Activated naive CD4-positive, alpha-beta T cell treated with anti-CD3 and anti-CD28 coated beads for 36 hours (primary cell): Measurements from ENCODE around the gene SLIT1. TPM values are rescaled to one million over a fixed set of nuclear protein-coding genes. Genes with fewer than 3 reads are reported as not detected.

Experiments used
- CTCF ChIA-PET: fragments of 350-600 bp; sonication (Branson Sonifier 250); formaldehyde crosslinking; loops from one replicate; lab custom pipeline; 2021; ENCODE audit warnings: antibody characterized with exemption; lab: Charles Lee
- DNase-seq: peaks from one replicate; pipeline ENCODE4 v3.0.0-alpha.2; 2020
- H3K27ac Mint-ChIP-seq: one replicate; pipeline ENCODE4 v1.8.0; 2021; ENCODE audit warnings: mild to moderate bottlenecking, mixed read lengths
- H3K27me3 Mint-ChIP-seq: one replicate; pipeline ENCODE4 v1.8.0; 2021; ENCODE audit warnings: low read depth, mixed read lengths
- H3K36me3 Mint-ChIP-seq: one replicate; pipeline ENCODE4 v1.8.0; 2021; ENCODE audit warnings: low read depth, mixed read lengths
- H3K4me1 Mint-ChIP-seq: one replicate; pipeline ENCODE4 v1.8.0; 2021; ENCODE audit warnings: low read depth, mixed read lengths
- H3K4me3 Mint-ChIP-seq: one replicate; pipeline ENCODE4 v1.8.0; 2021; ENCODE audit warnings: mild to moderate bottlenecking, moderate library complexity, mixed read lengths
- H3K9me3 Mint-ChIP-seq: one replicate; pipeline ENCODE4 v1.8.0; 2021; ENCODE audit warnings: mixed read lengths
- intact Hi-C: fragments of 100-400 bp; cut with micrococcal nuclease; formaldehyde crosslinking; loops from one replicate; pipeline ENCODE4 v1.15.1; 2023
- total RNA-seq, 2 experiments: library from RNA; stranded (reverse); gene quantifications; one replicate each; pipeline ENCODE4 v1.2.3, GENCODE V29; 2021

The SLIT1 gene
- total RNA-seq, 2 experiments from 2014 or later: 0.44 to 0.60 TPM

- Mint-ChIP-seq H3K27me3 (no peaks in the 10 kb centered on the region), H3K4me1 (peaks cover 35% of the 10 kb centered on the region), H3K27ac (no peak overlapping the region), H3K4me3 (no peak overlapping the region), H3K36me3 (peaks cover 16% of the 10 kb centered on the region), H3K9me3 (no peaks in the 10 kb centered on the region)
- no peak for DNase-seq
- intact Hi-C loops: no loop called here
- CTCF ChIA-PET: interaction anchor here (1.8 to 6.5 kb wide), 4 partner anchors 11 to 148 kb away, joined by 4 to 50 read pairs (median 23); no protein-coding TSS in a partner anchor
These were observed 34.6 kb upstream of the SLIT1 start for GRCh38 chr10:97220355-97220754.

GRCh38 chr10:97217299-97217698, 31.5 kb upstream of the SLIT1 start:
- CTCF ChIA-PET: interaction anchor here (0.7 to 11.6 kb wide), 10 partner anchors 8 to 317 kb away, joined by 3 to 213 read pairs (median 5); no protein-coding TSS in a partner anchor
- intact Hi-C loops: loop anchor here (5.0 to 10.0 kb wide), 3 partner anchors 115 to 630 kb away; partner anchors contain the start of genes FRAT2 and TM9SF3
- no peak overlapping the region for H3K27ac Mint-ChIP-seq

GRCh38 chr10:97215619-97216260, 30.0 kb upstream of the SLIT1 start:
- no peaks in the 10 kb centered on the region for H3K9me3 Mint-ChIP-seq
- H3K36me3 Mint-ChIP-seq: peaks cover 10% of the 10 kb centered on the region
- CTCF ChIA-PET: interaction anchor here (0.6 to 11.6 kb wide), 4 partner anchors 17 to 141 kb away, joined by 3 to 213 read pairs (median 22); no protein-coding TSS in a partner anchor
- no peak for DNase-seq
- intact Hi-C loops: loop anchor here (5.0 to 10.0 kb wide), 3 partner anchors 117 to 628 kb away; partner anchors contain the start of genes FRAT2 and TM9SF3
- no peaks in the 10 kb centered on the region for H3K27me3 Mint-ChIP-seq
- peaks cover 31% of the 10 kb centered on the region for H3K4me1 Mint-ChIP-seq
- no peak overlapping the region for H3K4me3 Mint-ChIP-seq
- no peak overlapping the region for H3K27ac Mint-ChIP-seq

More at GRCh38 chr10:97217299-97217698, 31.5 kb upstream of the SLIT1 start:
- Mint-ChIP-seq H3K4me1 (peaks cover 31% of the 10 kb centered on the region), H3K4me3 (no peak overlapping the region), H3K36me3 (peaks cover 10% of the 10 kb centered on the region), H3K9me3 (no peaks in the 10 kb centered on the region), H3K27me3 (no peaks in the 10 kb centered on the region)
- DNase-seq: no peak

- H3K27ac Mint-ChIP-seq: no peak overlapping the region
- CTCF ChIA-PET: interaction anchor here (11.3 to 11.6 kb wide), 2 partner anchors 18 to 139 kb away, joined by 170 to 213 read pairs; no protein-coding TSS in a partner anchor
- intact Hi-C loops: loop anchor here (5.0 to 10.0 kb wide), 2 partner anchors 309 to 446 kb away; no protein-coding TSS in a partner anchor
- no peak for DNase-seq
- peaks cover 2% of the 10 kb centered on the region for H3K27me3 Mint-ChIP-seq
- H3K4me3 Mint-ChIP-seq: no peak overlapping the region
- H3K9me3 Mint-ChIP-seq: no peaks in the 10 kb centered on the region
- peaks cover 2% of the 10 kb centered on the region for H3K36me3 Mint-ChIP-seq
- peaks cover 19% of the 10 kb centered on the region for H3K4me1 Mint-ChIP-seq
These were observed 27.7 kb upstream of the SLIT1 start for GRCh38 chr10:97213431-97213830.

- CTCF ChIA-PET: interaction anchor here (0.6 to 11.6 kb wide), 35 partner anchors 9 to 697 kb away, joined by 3 to 213 read pairs (median 5); partner anchors contain the start of gene TLL2
- intact Hi-C loops: loop anchor here (2.0 to 10.0 kb wide), 3 partner anchors 130 to 444 kb away; no protein-coding TSS in a partner anchor
- H3K27ac Mint-ChIP-seq: no peak overlapping the region
- H3K4me3 Mint-ChIP-seq: no peak overlapping the region
- no peaks in the 10 kb centered on the region for H3K9me3 Mint-ChIP-seq
- H3K4me1 Mint-ChIP-seq: no peaks in the 10 kb centered on the region
- no peak for DNase-seq
- peaks cover 2% of the 10 kb centered on the region for H3K27me3 Mint-ChIP-seq
- no peaks in the 10 kb centered on the region for H3K36me3 Mint-ChIP-seq
These were observed 25.5 kb upstream of the SLIT1 start for GRCh38 chr10:97211229-97211628.

GRCh38 chr10:97210543-97210960, 24.8 kb upstream of the SLIT1 start:
- Mint-ChIP-seq H3K36me3 (no peaks in the 10 kb centered on the region), H3K4me1 (no peaks in the 10 kb centered on the region), H3K9me3 (no peaks in the 10 kb centered on the region), H3K4me3 (no peak overlapping the region), H3K27me3 (peaks cover 2% of the 10 kb centered on the region), H3K27ac (no peak overlapping the region)
- CTCF ChIA-PET: interaction anchor here (0.5 to 11.6 kb wide), 54 partner anchors 9 to 845 kb away, joined by 3 to 213 read pairs (median 4); partner anchors contain the start of genes FRAT1 and TLL2
- intact Hi-C loops: loop anchor here (1.0 to 10.0 kb wide), 6 partner anchors 24 to 443 kb away; no protein-coding TSS in a partner anchor
- peak; percentile 86 for DNase-seq

GRCh38 chr10:97207756-97208346, 22.1 kb upstream of the SLIT1 start:
- no peaks in the 10 kb centered on the region for H3K4me1 Mint-ChIP-seq
- intact Hi-C loops: no loop called here
- no peaks in the 10 kb centered on the region for H3K9me3 Mint-ChIP-seq
- DNase-seq: no peak
- H3K36me3 Mint-ChIP-seq: no peaks in the 10 kb centered on the region
- H3K27ac Mint-ChIP-seq: no peak overlapping the region
- H3K27me3 Mint-ChIP-seq: peaks cover 2% of the 10 kb centered on the region
- CTCF ChIA-PET: interaction anchor here (1.0 to 11.6 kb wide), 7 partner anchors 12 to 170 kb away, joined by 3 to 213 read pairs (median 50); no protein-coding TSS in a partner anchor
- no peak overlapping the region for H3K4me3 Mint-ChIP-seq

- no peaks in the 10 kb centered on the region for H3K9me3 Mint-ChIP-seq
- peaks cover 5% of the 10 kb centered on the region for H3K27me3 Mint-ChIP-seq
- H3K4me3 Mint-ChIP-seq: no peak overlapping the region
- intact Hi-C loops: no loop called here
- DNase-seq: no peak
- no peaks in the 10 kb centered on the region for H3K36me3 Mint-ChIP-seq
- no peak overlapping the region for H3K27ac Mint-ChIP-seq
- H3K4me1 Mint-ChIP-seq: no peaks in the 10 kb centered on the region
- CTCF ChIA-PET: interaction anchor here (1.0 to 11.3 kb wide), 5 partner anchors 11 to 169 kb away, joined by 3 to 170 read pairs (median 50); no protein-coding TSS in a partner anchor
These were observed 21.4 kb upstream of the SLIT1 start for GRCh38 chr10:97207131-97207530.

GRCh38 chr10:97204826-97205679, 19.3 kb upstream of the SLIT1 start:
- Mint-ChIP-seq H3K36me3 (no peaks in the 10 kb centered on the region), H3K9me3 (no peaks in the 10 kb centered on the region), H3K4me1 (no peaks in the 10 kb centered on the region), H3K27ac (no peak overlapping the region), H3K27me3 (peaks cover 9% of the 10 kb centered on the region), H3K4me3 (no peak overlapping the region)
- DNase-seq: no peak
- intact Hi-C loops: no loop called here
- CTCF ChIA-PET: interaction anchor here (1.1 to 11.3 kb wide), 4 partner anchors 9 to 133 kb away, joined by 3 to 170 read pairs (median 8); no protein-coding TSS in a partner anchor

GRCh38 chr10:97203220-97203619, 17.5 kb upstream of the SLIT1 start:
- Mint-ChIP-seq H3K4me3 (no peak overlapping the region), H3K27ac (no peak overlapping the region), H3K27me3 (peaks cover 12% of the 10 kb centered on the region), H3K4me1 (no peaks in the 10 kb centered on the region), H3K9me3 (no peaks in the 10 kb centered on the region), H3K36me3 (no peaks in the 10 kb centered on the region)
- intact Hi-C loops: no loop called here
- DNase-seq: no peak
- CTCF ChIA-PET: interaction anchor here (0.6 to 11.3 kb wide), 8 partner anchors 8 to 179 kb away, joined by 3 to 170 read pairs (median 3); no protein-coding TSS in a partner anchor

- H3K27me3 Mint-ChIP-seq: peaks cover 17% of the 10 kb centered on the region
- no peak overlapping the region for H3K27ac Mint-ChIP-seq
These were observed 14.9 kb upstream of the SLIT1 start for GRCh38 chr10:97200616-97201015.

More at GRCh38 chr10:97200616-97201015, 14.9 kb upstream of the SLIT1 start:
- H3K36me3 Mint-ChIP-seq: no peaks in the 10 kb centered on the region
- H3K4me3 Mint-ChIP-seq: no peak overlapping the region
- no peaks in the 10 kb centered on the region for H3K9me3 Mint-ChIP-seq
- intact Hi-C loops: no loop called here
- CTCF ChIA-PET: interaction anchor here (1.0 to 13.0 kb wide), 2 partner anchors 8 to 127 kb away, joined by 3 to 170 read pairs; no protein-coding TSS in a partner anchor
- no peak for DNase-seq
- H3K4me1 Mint-ChIP-seq: peaks cover 5% of the 10 kb centered on the region
